HepG2 (cell line): Measurements from ENCODE around the gene PPP1R13L. TPM values are rescaled to one million over a fixed set of nuclear protein-coding genes. Genes with fewer than 3 reads are reported as not detected.

ENCODE experiments used
- CBX1 ChIP-seq: IDR thresholded peaks from one replicate; pipeline ENCODE4 v1.6.1; 2016; ENCODE audit warnings: antibody characterized with exemption, low read depth
- HIVEP1 ChIP-seq: sonication (generic); formaldehyde crosslinking; IDR thresholded peaks from 2 replicates; pipeline ENCODE4 v1.4.0; 2020; ENCODE audit warnings: mild to moderate bottlenecking, missing genetic modification reagents
- HMGXB4 ChIP-seq, 2 experiments: sonication (generic) in 1 of 2; formaldehyde crosslinking in 1 of 2; IDR thresholded peaks; 2 replicates each; pipeline versions ENCODE4 v1.4.0 to v1.6.1; 2018 to 2020; ENCODE audit warnings: missing genetic modification reagents in 2 of 2, borderline replicate concordance in 1 of 2, low read depth in 1 of 2, mild to moderate bottlenecking in 1 of 2, missing biosample characterization in 1 of 2
- HNRNPL ChIP-seq: fragments of 200-400 bp; formaldehyde crosslinking; IDR thresholded peaks from 2 replicates; pipeline ENCODE4 v1.6.1; 2017; ENCODE audit warnings: mild to moderate bottlenecking, low read depth, low read length
- HOXA3 ChIP-seq: sonication (generic); formaldehyde crosslinking; IDR thresholded peaks from 2 replicates; pipeline ENCODE4 v1.5.0; 2020; ENCODE audit warnings: missing genetic modification reagents
- MED8 ChIP-seq: sonication (generic); formaldehyde crosslinking; IDR thresholded peaks from 2 replicates; pipeline ENCODE4 v1.8.1; 2023; ENCODE audit warnings: mild to moderate bottlenecking, missing genetic modification reagents; ENCODE audit not compliant: insufficient replicate concordance
- NR2F6 ChIP-seq, 2 experiments: IDR thresholded peaks; 2 replicates each; pipeline ENCODE4 v1.6.1; 2016; ENCODE audit warnings: antibody characterized with exemption in 1 of 2, mild to moderate bottlenecking in 1 of 2
- PATZ1 ChIP-seq: sonication (generic); formaldehyde crosslinking; IDR thresholded peaks from 2 replicates; pipeline ENCODE4 v1.4.0; 2020; ENCODE audit warnings: missing genetic modification reagents
- POLR2A ChIP-seq, 2 experiments: IDR thresholded peaks; 2 replicates each; pipeline ENCODE4 v1.6.1; 2011; ENCODE audit warnings: low read depth in 2 of 2, low read length in 2 of 2, mild to moderate bottlenecking in 1 of 2, moderate library complexity in 1 of 2; ENCODE audit not compliant: insufficient read depth in 1 of 2
- RBFOX2 ChIP-seq: fragments of 200-400 bp; formaldehyde crosslinking; IDR thresholded peaks from 2 replicates; pipeline ENCODE4 v1.6.1; 2017; ENCODE audit warnings: low read depth, mild to moderate bottlenecking, low read length
- RELA ChIP-seq: sonication (generic); formaldehyde crosslinking; IDR thresholded peaks from 2 replicates; pipeline ENCODE4 v1.4.0; 2020; ENCODE audit warnings: missing genetic modification reagents
- TGIF2 ChIP-seq: IDR thresholded peaks from 2 replicates; pipeline ENCODE4 v1.6.1; 2016; ENCODE audit warnings: control low read depth, missing compliant biosample characterization
- ZFP36 ChIP-seq: fragments of 150-350 bp; IDR thresholded peaks from 2 replicates; pipeline ENCODE4 v1.6.1; 2018; ENCODE audit warnings: borderline replicate concordance, low read length, low read depth; ENCODE audit not compliant: partially characterized antibody
- ZMYM3 ChIP-seq: sonication (generic); formaldehyde crosslinking; IDR thresholded peaks from 2 replicates; pipeline ENCODE4 v1.5.1; 2020; ENCODE audit warnings: mild to moderate bottlenecking, missing genetic modification reagents
- ZNF275 ChIP-seq: sonication (generic); formaldehyde crosslinking; IDR thresholded peaks from 2 replicates; pipeline ENCODE4 v1.8.0; 2022; ENCODE audit warnings: missing genetic modification reagents, mild to moderate bottlenecking, inconsistent platforms, borderline replicate concordance
- ZNF333 ChIP-seq: sonication (generic); formaldehyde crosslinking; IDR thresholded peaks from 2 replicates; pipeline ENCODE4 v1.4.0; 2020; ENCODE audit warnings: mild to moderate bottlenecking, missing genetic modification reagents, borderline replicate concordance
- ZNF557 ChIP-seq: sonication (generic); formaldehyde crosslinking; IDR thresholded peaks from 2 replicates; pipeline ENCODE4 v1.4.0; 2020; ENCODE audit warnings: missing genetic modification reagents
- ZNF558 ChIP-seq: sonication (generic); formaldehyde crosslinking; IDR thresholded peaks from 2 replicates; pipeline ENCODE4 v1.9.0; 2022; ENCODE audit warnings: mild to moderate bottlenecking, missing genetic modification reagents, borderline replicate concordance
- ZNF567 ChIP-seq: sonication (generic); formaldehyde crosslinking; IDR thresholded peaks from 2 replicates; pipeline ENCODE4 v1.8.1; 2023; ENCODE audit warnings: mild to moderate bottlenecking, missing genetic modification reagents, borderline replicate concordance
- polyA plus RNA-seq, 8 experiments: library from polyadenylated mRNA; depleted of rRNA in 3 of 8; stranded (reverse) in 7 of 8; unstranded in 1 of 8; fragments of >200 nt; fragmentation: Illumina TruSeq in 4 of 8; extraction: Trizol in 4 of 8; gene quantifications; 2 replicates each; pipeline versions ENCODE4 v1.2.1 to v1.2.3, GENCODE V29; 2011 to 2016; ENCODE audit warnings: low read depth in 4 of 8, missing spikeins in 1 of 8, mixed read lengths in 1 of 8; ENCODE audit not compliant: insufficient read depth in 1 of 8
- total RNA-seq, 5 experiments: library from RNA; depleted of rRNA; stranded (reverse); fragments of >200 nt; fragmentation: Illumina TruSeq; extraction: Trizol; gene quantifications; 2 replicates each; pipeline ENCODE4 v1.2.3, GENCODE V29; 2016; ENCODE audit warnings: low read depth in 1 of 5

Gene PPP1R13L
- total and polyA plus RNA-seq, 2 of the 13 experiments (the other 11 are each of a cell fraction or from before 2014, with no cell fraction given) = 1.3 to 6.6 TPM

GRCh38 chr19:45404557-45405434 is at the start of gene PPP1R13L (continued):
- TF ChIP-seq ZNF557 (CRISPR knock-in tag) (no peak), HNRNPL (no peak), ZNF567 (CRISPR knock-in tag) (0 out of 2 replicates have a peak, but pooled peaks have one; percentile 40), HMGXB4 (CRISPR knock-in tag; IDR thresholded peaks at IDR 0.05; ENCODE audit: borderline replicate concordance in 1 of 2, low read depth in 1 of 2) (peak in 1 of 2 experiments; percentile 77), NR2F6 (IDR thresholded peaks at IDR 0.05) (no peak), NR2F6 (CRISPR knock-in tag; IDR thresholded peaks at IDR 0.05) (peak; percentile 53), ZNF333 (CRISPR knock-in tag) (no peak; the same call in 1 of the 2 replicates), ZNF275 (CRISPR knock-in tag) (peak; percentile 13; the same call in 1 of the 2 replicates), HIVEP1 (CRISPR knock-in tag) (peak; percentile 2; the same call in 1 of the 2 replicates), ZNF558 (CRISPR knock-in tag) (peak; percentile 81; the same call in 1 of the 2 replicates), TGIF2 (peak; percentile 8; the same call in 1 of the 2 replicates), RBFOX2 (peak; percentile 52), RELA (CRISPR knock-in tag) (no peak), ZMYM3 (peak; percentile 98), ZFP36 (no peak), PATZ1 (CRISPR knock-in tag) (peak; percentile 58), CBX1 (peak; percentile 45), HOXA3 (CRISPR knock-in tag) (peak; percentile 57), POLR2A (IDR thresholded peaks at IDR 0.05; ENCODE audit: insufficient read depth in 1 of 2, low read depth in 2 of 2, low read length in 2 of 2) (peak in 1 of 2 experiments; percentile 63; a peak in 2 of 4 replicates), MED8 (CRISPR knock-in tag) (no peak)
